Diencephalon (tissue), 1 donor: ENCODE results near the gene TRIM49D2. TPM values are rescaled to one million over a fixed set of nuclear protein-coding genes. Genes with fewer than 3 reads are reported as not detected.

ENCODE experiments used
- small RNA-seq: library from RNA; depleted of rRNA; stranded (forward); fragments of <200 nt; gene quantifications from one replicate; pipeline ENCODE3, GENCODE V24; 2014
- total RNA-seq: library from RNA; depleted of rRNA; stranded (reverse); fragments of >200 nt; gene quantifications from one replicate; pipeline ENCODE4 v1.2.3, GENCODE V29; 2014

TRIM49D2 gene, protein sequence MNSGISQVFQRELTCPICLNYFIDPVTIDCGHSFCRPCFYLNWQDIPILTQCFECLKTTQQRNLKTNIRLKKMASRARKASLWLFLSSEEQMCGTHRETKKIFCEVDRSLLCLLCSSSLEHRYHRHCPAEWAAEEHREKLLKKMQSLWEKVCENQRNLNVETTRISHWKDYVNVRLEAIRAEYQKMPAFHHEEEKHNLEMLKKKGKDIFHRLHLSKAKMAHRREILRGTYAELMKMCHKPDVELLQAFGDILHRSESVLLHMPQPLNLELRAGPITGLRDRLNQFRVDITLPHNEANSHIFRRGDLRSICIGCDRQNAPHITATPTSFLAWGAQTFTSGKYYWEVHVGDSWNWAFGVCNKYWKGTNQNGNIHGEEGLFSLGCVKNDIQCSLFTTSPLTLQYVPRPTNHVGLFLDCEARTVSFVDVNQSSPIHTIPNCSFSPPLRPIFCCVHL
- total RNA-seq: not detected

DNA sequence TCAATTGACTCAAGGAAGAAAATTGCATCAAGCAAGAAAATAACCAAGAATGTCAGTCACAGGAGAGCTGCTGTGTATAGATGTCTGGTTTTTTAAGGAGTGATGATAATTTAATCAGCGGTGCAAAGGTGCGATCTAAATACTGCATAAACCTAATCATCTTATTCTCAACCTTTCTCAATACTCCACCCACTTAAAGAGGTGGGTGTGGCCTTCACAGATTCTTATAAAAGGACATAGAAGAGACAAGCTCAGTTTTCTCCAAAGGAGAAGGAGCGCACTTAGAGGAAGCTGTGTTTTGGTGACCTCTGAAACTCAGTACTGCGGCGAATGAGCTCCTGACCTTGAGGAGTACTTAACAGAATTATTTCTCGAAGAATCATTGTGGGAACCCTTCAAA lies at the start of gene TRIM49D2:
Gene TRIM49D2 (plus strand): TSS at position 301 of the 400 bp plus-strand sequence. CDS start 2,698 bp downstream, outside the sequence.

DNA sequence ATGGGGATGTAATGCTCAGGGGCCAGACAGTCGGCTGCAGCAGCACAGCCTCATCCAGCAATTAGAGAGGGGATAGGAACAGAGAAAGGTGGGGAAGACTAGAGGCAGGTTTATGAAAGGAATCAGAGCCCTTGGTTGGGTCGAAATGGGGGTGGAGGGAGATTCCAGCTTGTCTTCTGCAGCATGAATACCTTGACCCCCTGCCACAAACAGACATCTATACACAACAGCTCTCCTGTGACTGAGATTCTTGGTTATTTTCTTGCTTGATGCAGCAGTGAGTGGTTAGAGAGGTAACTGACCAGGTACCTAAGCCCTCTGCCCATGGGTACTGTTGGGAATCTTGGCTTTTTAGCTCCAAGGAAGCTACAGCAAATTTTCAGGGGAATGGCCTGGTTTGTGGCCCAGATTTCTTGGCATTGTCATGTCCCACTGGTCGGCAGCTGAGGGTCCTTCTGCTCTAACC lies 1.6 kb upstream of the TRIM49D2 start, which contains the start of gene TRIM49D1:
Gene TRIM49D1 (minus strand): TSS at position 51 of the 466 bp plus-strand sequence. CDS start 4,535 bp downstream, outside the sequence.

DNA sequence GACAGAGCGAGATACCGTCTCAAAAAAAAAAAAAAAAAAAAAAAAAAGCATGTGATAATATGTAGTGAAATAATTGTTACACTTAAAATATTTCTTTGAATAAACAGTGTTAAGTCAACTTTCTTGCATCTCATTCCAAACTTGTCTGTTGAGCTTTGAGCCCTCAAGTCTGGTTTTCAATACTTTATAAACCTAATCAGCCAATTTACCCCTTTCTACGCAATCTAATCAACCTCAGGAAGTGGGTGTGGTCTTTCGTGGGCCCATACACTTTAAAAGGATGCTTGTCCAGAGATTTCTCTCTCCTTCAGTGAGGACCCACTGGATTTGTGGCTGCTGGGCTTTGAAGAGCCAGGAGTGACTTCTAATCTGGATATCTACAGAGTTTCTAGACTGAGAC lies 41.9 kb downstream of the TRIM49D2 start, which contains the start of gene TRIM64:
Gene TRIM64 (plus strand): TSS at position 301 of the 400 bp plus-strand sequence. CDS start 2,467 bp downstream, outside the sequence.

Small RNAs within 50 kb of the gene (small RNA-seq; reads per million reads assigned to genes)
- not detected for gene AP004607.1

Other genes starting within 250 kb of the TRIM49D2 start
- gene TRIM77, start 213.8 kb upstream of the TRIM49D2 start, total RNA-seq: not detected
- 0.23 TPM for gene TRIM49, start 115.5 kb upstream of the TRIM49D2 start, total RNA-seq
- gene TRIM64B, start 45.6 kb upstream of the TRIM49D2 start, total RNA-seq: not detected
- gene TRIM49D1, start 1.8 kb upstream of the TRIM49D2 start, total RNA-seq: not detected
- not detected for gene TRIM64, start 42.0 kb downstream of the TRIM49D2 start, total RNA-seq
- not detected for gene TRIM49C, start 107.0 kb downstream of the TRIM49D2 start, total RNA-seq
- gene UBTFL1, start 161.9 kb downstream of the TRIM49D2 start, total RNA-seq: not detected
- gene NAALAD2, start 210.6 kb downstream of the TRIM49D2 start, total RNA-seq: 16.8 TPM